Ishikawa (cell line): Measurements from ENCODE around the gene CYSTM1.

Experiments used
- CEBPB ChIP-seq: IDR thresholded peaks from 2 replicates; pipeline ENCODE4 v1.6.1; 2012
- CREB1 ChIP-seq: IDR thresholded peaks from 2 replicates; pipeline ENCODE4 v1.6.1; 2012; ENCODE audit warnings: low read depth
- EGR1 ChIP-seq: IDR thresholded peaks from 2 replicates; pipeline ENCODE4 v1.6.1; 2012
- EP300 ChIP-seq: IDR thresholded peaks from 2 replicates; pipeline ENCODE4 v1.6.1; 2012; ENCODE audit warnings: borderline replicate concordance
- FOXM1 ChIP-seq: IDR thresholded peaks from 2 replicates; pipeline ENCODE4 v1.6.1; 2012; ENCODE audit warnings: low read depth, borderline replicate concordance
- NFIC ChIP-seq: IDR thresholded peaks from 2 replicates; pipeline ENCODE4 v1.6.1; 2012
- RAD21 ChIP-seq: IDR thresholded peaks from 2 replicates; pipeline ENCODE4 v1.6.1; 2012; ENCODE audit warnings: low read depth
- REST ChIP-seq: IDR thresholded peaks from 2 replicates; pipeline ENCODE4 v1.6.1; 2012; ENCODE audit warnings: low read depth, mild to moderate bottlenecking
- TAF1 ChIP-seq: IDR thresholded peaks from 2 replicates; pipeline ENCODE4 v1.6.1; 2012; ENCODE audit warnings: low read depth, mild to moderate bottlenecking
- TCF12 ChIP-seq: IDR thresholded peaks from 2 replicates; pipeline ENCODE4 v1.6.1; 2012; ENCODE audit warnings: low read depth
- TEAD4 ChIP-seq: IDR thresholded peaks from 2 replicates; pipeline ENCODE4 v1.6.1; 2012
- USF1 ChIP-seq: IDR thresholded peaks from 2 replicates; pipeline ENCODE4 v1.6.1; 2012
- YY1 ChIP-seq: IDR thresholded peaks from 2 replicates; pipeline ENCODE4 v1.6.1; 2012; ENCODE audit warnings: low read depth
- ZBTB7A ChIP-seq: IDR thresholded peaks from 2 replicates; pipeline ENCODE4 v1.6.1; 2012; ENCODE audit warnings: low read depth
- TF ChIP-seq, protein P1 (sequence below): IDR thresholded peaks from 2 replicates; pipeline ENCODE4 v1.6.1; 2012

The CYSTM1 gene

GRCh38 chr5:140227046-140227445 is 52.1 kb downstream of the CYSTM1 start:
- TF ChIP-seq TEAD4 (no peak), REST (no peak), CEBPB (no peak), RAD21 (no peak), EGR1 (no peak), FOXM1 (no peak), EP300 (no peak), TAF1 (no peak), ZBTB7A (no peak)

DNA sequence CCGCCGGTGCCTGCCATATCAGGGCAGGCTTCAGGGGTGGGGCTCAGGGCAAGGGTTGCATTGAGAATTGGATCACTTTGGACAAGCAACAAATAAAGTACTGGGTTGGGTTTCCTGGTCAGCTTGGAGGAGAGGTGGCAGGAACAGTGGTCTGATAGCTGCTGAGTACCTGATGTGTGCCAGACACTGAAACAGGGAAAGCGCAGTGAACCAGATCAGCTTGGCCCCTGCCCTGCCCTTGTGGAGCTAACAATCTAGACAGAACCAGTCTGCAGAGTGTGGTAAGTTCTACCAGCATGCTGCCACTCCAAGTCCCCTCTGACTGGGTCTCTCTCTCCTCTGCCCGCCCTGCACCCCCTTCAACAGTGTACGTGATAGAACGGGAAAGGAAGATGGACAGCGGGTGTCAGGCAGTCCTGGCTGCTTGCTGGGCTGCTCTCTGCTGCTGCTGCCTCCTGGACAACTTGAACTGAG is 53.4 kb downstream of the CYSTM1 start:
- TF ChIP-seq YY1 (no peak), CEBPB (no peak), EP300 (no peak)

DNA sequence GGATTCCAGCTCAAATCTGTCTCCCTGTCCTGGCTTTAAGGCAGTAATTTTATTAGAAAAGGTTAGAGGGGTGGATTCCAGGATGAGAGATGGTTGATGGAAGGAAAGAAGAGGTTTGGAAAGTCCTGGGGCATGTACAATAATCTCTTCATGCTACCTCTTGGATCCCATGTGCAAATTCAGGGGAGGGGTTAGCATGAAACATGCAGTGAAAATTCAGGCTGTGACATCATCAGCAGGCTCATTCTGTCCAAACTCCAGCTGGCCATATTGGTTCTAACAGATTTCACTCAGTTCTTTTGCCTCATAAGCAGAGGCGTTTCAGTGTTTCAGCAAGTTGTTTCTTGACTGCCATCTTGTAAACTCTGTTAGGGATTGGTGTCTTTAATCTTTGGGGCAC is 55.4 kb downstream of the CYSTM1 start:
- TF ChIP-seq CREB1, result no peak
- TF ChIP-seq EP300, result no peak
- TF ChIP-seq EGR1, result no peak
- TF ChIP-seq ZBTB7A, result no peak
- no peak for TF ChIP-seq TCF12
- TF ChIP-seq TAF1, result no peak
- TF ChIP-seq REST, result no peak
- TF ChIP-seq USF1, result no peak
- TF ChIP-seq TEAD4, result no peak
- no peak for TF ChIP-seq YY1
- TF ChIP-seq NFIC, result no peak
- TF ChIP-seq, protein P1, sequence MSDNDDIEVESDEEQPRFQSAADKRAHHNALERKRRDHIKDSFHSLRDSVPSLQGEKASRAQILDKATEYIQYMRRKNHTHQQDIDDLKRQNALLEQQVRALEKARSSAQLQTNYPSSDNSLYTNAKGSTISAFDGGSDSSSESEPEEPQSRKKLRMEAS, result no peak
- no peak for TF ChIP-seq FOXM1
- no peak for TF ChIP-seq CEBPB
- TF ChIP-seq RAD21, result no peak

DNA sequence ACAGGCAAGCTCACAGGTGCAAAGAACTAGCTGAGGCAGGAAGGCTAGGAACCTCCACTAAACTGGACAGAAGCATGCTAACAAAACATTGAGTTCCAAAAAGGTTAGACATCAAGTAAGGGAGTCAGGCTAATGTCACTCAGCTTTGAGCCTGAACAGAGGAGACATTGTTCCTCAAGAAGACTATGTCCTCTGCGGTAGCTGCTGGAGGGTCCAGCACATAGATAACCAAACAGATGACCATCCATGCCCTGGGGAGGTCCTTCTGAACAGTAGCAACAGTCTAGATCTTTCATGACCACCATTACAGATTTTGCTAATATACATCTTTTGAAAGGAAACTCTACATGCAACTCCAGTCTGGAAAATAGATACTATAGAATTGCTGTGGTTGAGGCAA is 57.7 kb downstream of the CYSTM1 start:
- no peak for TF ChIP-seq TCF12
- no peak for TF ChIP-seq RAD21
- no peak for TF ChIP-seq FOXM1
- no peak for TF ChIP-seq USF1
- TF ChIP-seq YY1, result no peak
- TF ChIP-seq CEBPB, result no peak
- TF ChIP-seq, protein P1, result no peak
- TF ChIP-seq TEAD4, result no peak
- no peak for TF ChIP-seq REST
- TF ChIP-seq NFIC, result no peak
- no peak for TF ChIP-seq ZBTB7A
- no peak for TF ChIP-seq EGR1
- no peak for TF ChIP-seq CREB1
- TF ChIP-seq EP300, result no peak

GRCh38 chr5:140234377-140234989 is 59.5 kb downstream of the CYSTM1 start:
- TF ChIP-seq CREB1, result no peak
- TF ChIP-seq TAF1, result no peak
- no peak for TF ChIP-seq NFIC
- no peak for TF ChIP-seq USF1
- no peak for TF ChIP-seq ZBTB7A
- TF ChIP-seq CEBPB, result no peak
- no peak for TF ChIP-seq RAD21
